GM21526 (cell line): ENCODE measurements around the gene NUTM2D.
"Not testable (repeated sequence)": the region's sequence is repeated elsewhere in the genome, so short reads cannot be mapped to it uniquely, and the experiment has no call there.

ENCODE experiments used
- ATAC-seq: cut with Tn5 transposase; IDR thresholded peaks from one replicate; pipeline ENCODE4 v1.9.1; 2021; ENCODE audit warnings: moderate library complexity; ENCODE audit not compliant: unreplicated experiment, low FRiP score

NUTM2D gene, protein sequence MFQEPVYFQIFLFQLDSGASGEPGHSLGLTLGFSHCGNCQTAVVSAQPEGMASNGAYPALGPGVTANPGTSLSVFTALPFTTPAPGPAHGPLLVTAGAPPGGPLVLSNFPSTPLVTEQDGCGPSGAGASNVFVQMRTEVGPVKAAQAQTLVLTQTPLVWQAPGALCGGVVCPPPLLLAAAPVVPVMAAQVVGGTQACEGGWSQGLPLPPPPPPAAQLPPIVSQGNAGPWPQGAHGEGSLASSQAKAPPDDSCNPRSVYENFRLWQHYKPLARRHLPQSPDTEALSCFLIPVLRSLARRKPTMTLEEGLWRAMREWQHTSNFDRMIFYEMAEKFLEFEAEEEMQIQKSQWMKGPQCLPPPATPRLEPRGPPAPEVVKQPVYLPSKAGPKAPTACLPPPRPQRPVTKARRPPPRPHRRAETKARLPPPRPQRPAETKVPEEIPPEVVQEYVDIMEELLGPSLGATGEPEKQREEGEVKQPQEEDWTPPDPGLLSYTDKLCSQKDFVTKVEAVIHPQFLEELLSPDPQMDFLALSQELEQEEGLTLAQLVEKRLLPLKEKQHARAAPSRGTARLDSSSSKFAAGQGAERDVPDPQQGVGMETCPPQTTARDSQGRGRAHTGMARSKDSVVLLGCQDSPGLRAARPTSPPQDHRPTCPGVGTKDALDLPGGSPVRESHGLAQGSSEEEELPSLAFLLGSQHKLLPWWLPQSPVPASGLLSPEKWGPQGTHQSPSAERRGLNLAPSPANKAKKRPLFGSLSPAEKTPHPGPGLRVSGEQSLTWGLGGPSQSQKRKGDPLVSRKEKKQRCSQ

DNA sequence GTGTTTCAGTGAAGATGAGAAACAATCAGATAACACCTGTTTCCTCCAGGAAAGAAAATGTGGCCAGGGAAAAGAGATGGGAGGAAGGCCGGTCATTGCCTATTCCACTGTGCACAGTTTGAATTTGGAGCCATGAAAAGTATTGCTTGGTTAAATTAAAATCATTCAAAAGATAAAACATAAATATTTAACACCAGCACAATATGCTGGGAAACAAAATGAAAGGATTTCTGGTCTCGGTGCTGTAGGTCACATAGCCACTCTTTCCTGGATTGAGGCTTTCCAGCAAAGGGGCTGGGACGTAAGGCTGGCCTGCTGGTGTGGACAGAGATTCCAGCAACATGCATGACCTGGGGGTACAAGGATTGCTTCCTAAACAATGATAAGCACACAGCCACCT, at the start of gene NUTM2D:
NUTM2D (plus strand) TSS at position 301 of the 400 bp plus-strand sequence. CDS start 522 bp downstream, outside the sequence.
- not testable (repeated sequence) for ATAC-seq

DNA sequence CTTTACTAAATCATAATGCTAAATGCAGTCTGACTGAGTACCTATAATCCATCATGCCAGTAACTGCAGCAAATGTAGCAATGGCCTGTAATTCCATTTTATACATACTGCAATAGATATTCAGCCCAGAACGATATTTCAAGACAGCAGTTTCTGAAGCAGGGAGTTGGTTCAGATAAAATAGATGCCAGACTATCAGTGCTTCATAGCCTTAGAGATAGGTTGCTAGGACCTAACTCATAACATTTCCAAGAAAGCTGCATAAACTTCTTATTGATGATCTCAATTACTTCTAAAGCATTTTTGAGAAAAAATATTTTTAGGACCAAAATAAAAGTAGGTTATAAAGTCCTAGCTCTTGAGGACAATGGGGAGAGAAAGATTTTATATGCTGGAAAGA, 48.8 kb upstream of the NUTM2D start:
- not testable (repeated sequence) for ATAC-seq

DNA sequence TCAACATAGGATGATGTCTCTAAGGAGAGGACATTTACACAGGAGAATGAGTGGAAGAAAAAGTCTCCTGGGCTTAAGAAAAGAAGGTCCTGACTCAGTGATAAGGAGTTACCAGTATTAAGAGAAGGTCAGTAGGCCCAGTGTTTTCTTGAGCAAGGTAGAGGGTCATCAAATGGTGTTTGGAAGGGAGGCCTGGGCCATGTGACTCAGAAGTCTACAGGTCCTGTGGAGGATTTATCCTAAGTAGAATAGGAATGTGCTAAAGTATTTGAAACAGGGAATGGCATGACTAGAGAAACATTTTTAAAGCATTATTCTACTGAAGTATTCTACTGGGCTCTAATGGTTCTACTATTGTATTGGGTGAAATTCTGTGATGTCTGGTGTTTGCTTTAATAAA, 47.9 kb upstream of the NUTM2D start:
- not testable (repeated sequence) for ATAC-seq

DNA sequence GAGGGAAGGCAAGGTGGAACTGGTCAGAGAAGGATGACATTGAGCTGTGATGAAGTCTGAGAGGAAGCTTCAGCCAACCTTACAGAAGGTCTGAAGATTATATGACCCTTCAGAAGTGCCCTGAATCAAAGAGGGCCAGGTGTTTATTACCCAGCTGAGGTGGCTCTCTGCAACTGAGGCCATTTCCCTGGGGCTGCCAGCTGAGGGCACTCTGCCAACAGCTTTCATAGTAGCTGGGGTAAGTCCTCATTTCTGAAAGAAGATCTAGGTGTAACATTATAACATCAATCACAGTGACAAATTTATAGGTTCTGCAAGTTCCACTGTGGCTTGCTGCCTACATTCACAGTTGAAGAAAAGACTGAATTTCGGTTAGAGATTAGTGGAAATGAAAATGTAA, 46.0 kb upstream of the NUTM2D start:
- ATAC-seq, result not testable (repeated sequence)

DNA sequence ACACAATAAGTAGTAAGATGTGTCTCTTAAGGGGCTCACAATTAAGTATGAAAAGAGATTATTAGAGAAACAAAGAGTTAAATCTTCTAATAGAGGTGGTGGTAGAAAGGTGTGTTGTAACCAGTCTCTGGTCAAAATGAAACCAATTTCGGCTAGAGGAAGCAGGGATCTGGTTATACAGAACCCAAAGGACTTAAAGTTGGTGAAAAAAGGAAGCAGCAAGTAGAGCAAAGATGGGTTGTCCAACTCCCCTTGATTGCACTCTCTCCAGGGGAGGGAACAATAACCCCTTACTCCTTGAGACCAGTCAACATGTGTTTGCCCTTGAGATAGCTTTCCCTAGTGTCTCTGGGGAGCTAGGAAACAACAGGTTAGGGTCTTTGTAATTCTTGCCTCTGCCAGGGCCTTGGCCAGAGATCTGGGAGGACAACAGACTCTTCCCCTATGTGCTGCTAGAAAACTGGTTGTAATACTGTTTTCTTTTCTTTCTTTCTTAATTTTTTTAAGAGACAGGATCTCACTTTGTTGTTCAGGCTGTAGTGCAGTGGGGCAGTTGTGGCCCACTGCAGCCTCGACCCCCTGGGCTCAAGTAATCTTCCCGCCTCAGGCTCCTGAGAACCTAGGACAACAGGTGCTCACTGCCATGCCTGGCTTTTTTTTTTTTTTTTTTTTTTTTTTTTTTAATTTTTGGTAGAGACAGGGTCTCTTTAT, 43.7 kb upstream of the NUTM2D start:
- not testable (repeated sequence) for ATAC-seq

DNA sequence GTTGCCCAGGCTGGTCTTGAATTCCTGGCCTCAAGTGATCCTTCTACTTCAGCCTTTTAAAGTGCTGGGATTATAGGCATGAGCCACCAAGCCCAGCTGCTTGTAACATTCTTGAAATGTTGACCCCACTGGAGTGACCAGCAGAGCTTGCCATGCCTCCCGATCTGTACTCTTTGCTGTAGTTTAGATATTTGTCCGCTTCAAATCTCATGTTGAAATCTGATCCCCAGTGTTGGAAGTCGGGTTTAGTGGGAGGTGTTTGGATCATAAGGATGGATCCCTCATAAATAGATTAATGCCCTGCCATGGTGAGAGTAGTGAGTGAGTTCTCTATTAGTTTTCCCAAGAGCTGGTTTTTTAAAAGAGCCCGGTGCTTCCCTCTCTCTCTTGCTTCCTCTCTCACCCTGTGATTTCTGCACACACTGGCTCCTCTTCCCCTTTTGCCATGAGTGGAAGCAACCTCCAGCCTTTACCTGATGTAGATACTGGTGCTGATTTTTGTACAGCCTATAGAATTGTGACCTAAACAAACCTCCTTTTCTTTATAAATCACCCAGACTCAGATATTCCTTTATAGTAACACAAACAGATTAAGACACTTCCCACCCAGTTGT, 43.1 kb upstream of the NUTM2D start:
- not testable (repeated sequence) for ATAC-seq

DNA sequence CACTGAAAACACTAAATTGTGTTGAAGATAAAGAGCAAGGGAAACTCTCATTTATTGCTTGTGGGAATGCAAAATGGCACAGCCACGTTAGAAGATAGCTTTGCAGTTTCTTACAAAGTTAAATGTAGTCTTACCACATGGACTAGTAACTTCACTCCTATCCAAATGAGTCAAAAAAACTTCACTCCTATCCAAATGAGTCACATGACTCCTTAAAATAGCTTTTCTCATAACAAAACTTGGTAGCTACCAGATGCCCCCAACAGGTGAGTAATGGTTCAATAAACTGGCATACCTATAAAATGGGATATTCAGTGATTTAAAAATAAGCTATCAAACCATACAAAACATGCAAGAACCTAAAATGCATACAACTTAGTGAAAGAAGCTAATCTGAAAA, 36.0 kb upstream of the NUTM2D start:
- not testable (repeated sequence) for ATAC-seq

DNA sequence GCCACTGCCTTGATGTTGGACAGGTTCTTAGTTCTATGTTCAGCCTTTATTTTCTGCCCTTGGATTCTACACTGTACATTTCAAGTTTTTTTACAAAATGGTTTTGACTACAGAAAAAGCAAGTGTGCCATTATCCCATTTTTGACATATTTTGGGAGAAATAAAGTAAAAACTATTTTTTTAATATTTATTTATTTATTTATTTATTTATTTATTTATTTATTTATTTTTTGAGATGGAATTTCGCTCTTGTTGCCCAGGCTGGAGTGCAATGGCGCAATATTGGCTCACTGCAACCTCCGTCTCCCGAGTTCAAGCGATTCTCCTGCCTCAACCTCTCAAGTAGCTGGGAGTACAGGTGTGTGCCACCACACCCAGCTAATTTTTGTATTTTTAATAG, 33.0 kb upstream of the NUTM2D start:
- ATAC-seq, result not testable (repeated sequence)

DNA sequence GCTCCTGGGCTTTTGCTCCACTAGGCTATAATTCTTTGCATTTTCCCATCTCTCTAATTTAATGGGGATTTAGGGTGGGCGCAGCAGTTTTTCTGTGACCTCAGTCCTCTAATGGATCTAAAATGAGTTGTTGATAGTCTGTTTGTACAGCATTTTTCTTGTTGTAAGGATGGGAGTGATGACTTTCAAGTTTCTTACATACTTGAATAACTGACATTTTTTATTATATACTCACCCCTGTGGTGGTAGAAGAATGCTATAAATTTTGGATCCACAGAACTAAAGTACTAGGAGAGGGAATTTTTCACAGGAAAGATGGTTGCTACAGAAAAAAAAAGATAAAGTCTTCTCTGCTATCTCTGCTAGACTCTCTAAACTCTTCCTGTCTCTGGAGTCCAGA, 29.6 kb upstream of the NUTM2D start:
- ATAC-seq, result not testable (repeated sequence)

DNA sequence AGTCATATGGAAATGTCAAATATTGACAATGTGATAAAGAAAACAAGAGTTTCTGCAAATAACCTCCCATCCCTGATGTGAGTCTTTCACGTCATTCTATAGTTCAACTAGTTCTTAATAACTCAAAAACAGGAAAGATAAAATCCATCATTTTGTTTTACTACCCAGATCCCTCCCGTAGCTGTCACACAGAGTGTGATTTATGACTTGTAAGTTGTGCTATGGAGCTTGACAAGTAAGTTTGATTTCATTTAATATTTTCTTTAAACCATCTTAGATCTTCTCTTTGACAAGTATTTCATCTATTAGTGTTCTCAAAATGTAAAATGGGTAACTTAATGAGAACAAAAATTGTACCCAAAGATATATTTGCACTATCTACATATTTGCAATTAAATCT, 28.4 kb upstream of the NUTM2D start:
- not testable (repeated sequence) for ATAC-seq

DNA sequence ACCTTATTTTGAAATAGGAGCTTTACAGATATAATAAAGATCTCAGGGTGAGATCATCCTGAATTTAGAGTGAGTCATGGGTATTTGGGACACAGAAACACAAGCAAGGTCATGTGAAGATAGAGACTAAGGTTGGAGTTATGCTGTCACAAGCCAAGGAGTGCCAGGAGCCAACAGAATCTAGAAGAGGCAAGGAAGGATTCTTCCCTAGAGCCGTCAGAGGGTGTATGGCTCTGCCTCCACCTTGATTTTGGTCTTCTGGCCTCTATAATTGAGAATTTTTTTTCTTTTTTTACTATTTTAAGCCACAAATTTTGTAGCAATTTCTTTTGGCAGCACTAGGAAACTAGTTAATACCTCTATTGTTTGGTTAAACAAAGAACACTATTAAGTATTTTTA, 24.9 kb upstream of the NUTM2D start:
- ATAC-seq, result not testable (repeated sequence)

DNA sequence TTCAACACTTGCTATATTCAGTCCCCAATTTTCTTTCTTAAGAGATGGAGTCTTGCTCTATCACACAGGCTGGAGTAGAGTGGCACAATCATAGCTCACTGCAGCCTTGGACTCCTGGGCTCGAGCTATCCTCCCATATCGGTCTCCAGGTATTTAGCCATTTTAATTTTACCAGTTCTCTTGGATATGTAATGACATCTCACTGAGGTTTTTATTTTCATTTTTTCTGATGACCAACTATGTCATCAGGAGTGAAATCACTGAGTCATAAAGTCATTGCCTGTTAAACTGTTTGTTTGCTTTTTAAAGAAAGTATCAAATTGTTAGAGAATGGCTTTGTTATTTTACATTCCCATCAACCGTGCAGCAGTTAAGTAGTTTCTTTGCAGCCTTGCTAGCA, 17.1 kb upstream of the NUTM2D start:
- not testable (repeated sequence) for ATAC-seq

DNA sequence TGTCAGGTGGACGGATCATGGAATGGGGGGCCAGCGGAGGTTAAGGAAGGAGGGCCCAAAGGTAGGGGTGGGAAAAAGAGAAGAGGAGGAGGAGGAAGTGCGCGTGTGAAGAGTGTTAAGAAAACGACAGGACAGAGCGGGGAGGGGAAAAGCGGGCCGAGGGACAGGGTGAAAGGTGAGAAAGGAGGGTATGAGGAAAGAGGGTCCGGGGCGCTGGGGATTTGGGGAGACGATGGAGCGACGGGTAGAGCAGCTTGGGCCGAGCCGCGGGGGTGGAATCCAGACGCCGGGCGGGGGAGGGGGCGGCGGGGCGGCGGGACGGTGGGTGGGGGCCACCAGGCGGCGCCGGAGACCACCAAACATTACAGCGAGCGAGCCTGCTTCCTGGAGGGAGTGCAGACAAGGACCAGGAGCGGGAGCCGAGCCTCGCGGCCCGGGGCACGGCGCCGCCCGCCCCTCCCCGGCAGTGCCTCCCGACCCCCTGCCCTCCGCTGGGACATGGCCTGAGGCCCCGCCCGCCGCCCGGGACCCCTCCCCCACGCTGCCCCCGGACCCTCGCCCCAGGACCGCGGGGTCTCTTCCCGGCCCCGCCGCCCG, 15.9 kb upstream of the NUTM2D start:
- peak; percentile 14 for ATAC-seq

DNA sequence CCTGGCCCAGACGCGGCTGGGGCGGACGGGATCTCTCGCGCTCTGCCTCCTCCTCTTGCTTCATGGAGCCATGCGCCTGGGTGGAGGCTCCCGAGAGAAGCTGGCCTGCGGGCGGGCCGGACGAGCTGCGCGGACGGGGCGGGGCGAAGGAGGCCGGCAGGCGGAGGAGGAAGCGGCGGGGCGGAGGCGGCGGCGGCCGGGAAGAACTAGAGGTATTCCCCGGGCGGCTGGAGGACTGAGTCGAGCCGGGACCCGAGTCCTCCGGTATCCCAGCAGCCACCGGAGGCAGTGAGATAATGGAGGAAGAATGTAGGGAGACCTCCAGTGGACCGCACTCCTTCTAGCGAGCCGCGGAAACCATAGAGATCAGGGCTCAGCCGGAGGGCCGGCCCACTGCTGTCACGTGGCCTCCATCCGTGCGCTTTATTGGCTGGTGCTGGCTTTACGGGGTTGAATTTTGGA, 15.3 kb upstream of the NUTM2D start:
- ATAC-seq, result peak; percentile 89

DNA sequence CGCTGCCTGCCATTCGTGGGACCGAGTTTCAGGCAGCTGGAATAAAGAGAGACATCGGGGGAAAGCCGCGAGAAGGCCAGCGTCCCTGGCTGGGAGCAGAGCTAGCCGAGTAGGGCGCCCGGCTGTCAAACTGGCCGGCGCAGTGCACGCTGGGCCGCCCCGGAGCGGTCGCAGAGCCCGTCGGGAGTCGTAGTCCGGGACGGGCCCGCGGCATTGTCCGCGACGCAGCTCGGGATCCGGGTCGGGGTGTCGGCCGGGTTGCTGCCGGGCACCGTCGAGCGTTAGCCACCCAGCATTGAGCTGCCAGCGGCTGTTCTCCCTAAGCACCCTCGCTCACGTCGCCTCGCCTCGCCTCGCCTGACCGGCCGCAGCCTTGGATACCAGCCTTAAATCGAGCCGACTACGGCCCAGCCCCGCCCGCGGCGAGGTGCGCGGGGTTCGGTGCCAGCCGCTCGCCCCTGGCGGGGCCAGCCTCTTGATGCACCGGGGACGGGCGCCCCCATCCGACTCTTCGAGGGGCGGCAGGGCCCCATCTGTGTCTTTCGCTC, 14.8 kb upstream of the NUTM2D start:
- peak; percentile 77 for ATAC-seq

DNA sequence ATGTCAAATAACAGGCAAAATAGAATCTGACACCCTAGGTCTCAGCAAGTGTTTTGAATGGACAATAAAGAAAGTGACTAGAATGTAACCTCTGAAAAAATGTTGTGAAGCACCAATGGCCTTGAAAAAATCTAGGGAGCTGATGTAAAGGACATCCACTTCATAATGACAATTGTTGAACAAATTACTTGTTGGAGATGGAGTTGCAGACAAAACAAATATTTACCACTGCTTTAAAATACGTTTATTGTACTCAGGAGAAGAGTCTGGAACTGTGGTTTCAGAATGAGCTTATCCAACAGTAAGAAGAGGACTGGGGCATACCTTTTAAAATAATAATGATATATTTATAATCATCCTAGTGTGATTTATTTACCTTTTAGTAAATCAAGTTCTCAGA, 11.8 kb upstream of the NUTM2D start:
- not testable (repeated sequence) for ATAC-seq

DNA sequence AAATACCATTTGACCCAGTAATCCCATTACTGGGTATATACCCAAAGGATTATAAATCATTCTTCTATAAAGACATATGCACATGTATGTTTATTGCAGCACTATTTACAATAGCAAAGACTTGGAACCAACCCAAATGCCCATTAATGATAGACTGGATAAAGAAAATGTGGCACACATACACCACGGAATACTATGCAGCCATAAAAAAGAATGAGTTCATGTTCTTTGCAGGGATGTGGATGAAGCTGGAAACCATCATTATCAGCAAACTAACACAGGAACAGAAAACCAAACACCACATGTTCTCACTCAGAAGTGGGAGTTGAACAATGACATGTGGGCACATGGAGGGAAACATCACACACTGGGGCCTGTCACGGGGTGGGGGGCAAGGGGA, 7.4 kb upstream of the NUTM2D start:
- ATAC-seq, result not testable (repeated sequence)

DNA sequence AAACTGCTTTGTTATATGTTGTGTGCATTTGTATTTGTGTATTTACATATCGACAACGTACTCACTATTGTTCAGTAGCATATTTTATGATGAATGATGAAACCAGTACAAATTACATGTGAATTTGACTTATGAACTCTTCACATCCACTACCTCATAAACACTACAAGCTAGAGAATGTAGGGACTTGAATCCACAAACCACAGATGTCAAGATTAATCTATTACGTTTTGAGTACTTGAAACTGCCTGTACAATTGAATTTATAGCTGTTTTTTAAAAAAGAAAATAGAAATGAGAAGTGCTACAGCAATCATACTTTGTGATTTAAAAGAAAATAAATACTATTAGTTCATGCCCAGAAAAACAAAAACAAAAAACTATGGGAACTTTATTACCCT, 4.7 kb upstream of the NUTM2D start:
- not testable (repeated sequence) for ATAC-seq

DNA sequence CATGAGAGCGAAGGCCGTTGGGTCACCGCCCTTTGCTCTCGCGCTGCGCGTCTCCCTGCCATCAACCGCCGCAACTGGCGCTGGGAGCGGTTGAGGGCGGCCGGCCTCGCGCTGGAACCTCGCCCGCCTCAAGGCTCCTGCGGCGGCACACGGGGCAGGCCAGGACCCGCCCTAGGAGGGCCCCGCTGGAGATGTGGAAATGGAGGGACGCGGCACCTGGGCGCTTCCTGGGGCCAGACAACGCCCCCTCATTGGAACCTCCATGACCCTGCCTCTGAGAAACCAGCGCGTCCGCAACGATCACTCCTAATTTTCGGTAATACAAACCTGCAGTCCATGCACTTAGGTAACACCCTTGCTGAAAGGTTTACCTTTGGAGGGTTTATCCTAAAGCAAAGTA, 2.4 kb upstream of the NUTM2D start:
- ATAC-seq, result not testable (repeated sequence)

DNA sequence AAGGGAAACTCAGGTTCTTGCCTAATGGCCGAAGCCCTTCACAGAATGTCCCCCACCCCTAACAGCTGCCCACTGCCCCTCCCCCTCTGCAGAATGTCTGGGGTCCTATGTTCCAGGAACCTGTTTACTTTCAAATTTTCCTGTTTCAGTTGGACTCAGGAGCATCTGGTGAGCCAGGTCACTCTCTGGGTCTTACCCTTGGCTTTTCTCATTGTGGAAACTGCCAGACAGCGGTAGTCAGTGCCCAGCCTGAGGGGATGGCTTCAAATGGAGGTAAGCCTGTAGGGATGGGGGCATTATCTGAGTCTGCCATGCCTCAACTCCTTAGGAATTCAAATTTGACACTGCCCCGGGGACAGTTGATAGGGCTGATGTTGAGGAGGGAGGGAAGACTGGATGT, 615 bp downstream of the NUTM2D start:
- not testable (repeated sequence) for ATAC-seq
